HG03521 (cell line): ENCODE results near the gene IL1RAPL1.
"Not testable (repeated sequence)": the region's sequence is repeated elsewhere in the genome, so short reads cannot be mapped to it uniquely, and the experiment has no call there.

Experiments
- ATAC-seq: cut with Tn5 transposase; IDR thresholded peaks from one replicate; pipeline ENCODE4 v1.9.1; 2021; ENCODE audit warnings: mild to moderate bottlenecking, moderate library complexity; ENCODE audit not compliant: unreplicated experiment

Gene IL1RAPL1

GRCh38 chrX:29083823-29084222 is 496.6 kb downstream of the IL1RAPL1 start:
- ATAC-seq: no peak

DNA sequence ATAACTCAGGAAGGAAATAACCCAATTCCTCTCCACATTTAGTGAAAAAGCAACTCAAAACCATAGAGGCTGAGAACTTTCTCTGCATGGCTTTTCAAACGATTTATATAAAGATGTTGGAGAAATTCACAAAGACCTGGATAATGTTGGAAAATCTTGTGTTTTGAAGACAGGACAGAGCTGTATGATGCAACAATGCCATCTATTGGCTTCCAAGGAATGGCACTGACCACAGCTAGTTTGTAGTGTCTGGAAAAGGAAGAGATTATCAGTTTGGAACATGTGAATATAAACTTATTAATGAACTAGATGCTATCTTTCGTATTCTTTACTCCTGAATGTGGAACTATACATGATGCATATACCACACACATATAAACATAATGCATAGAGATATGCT is 503.6 kb downstream of the IL1RAPL1 start:
- no peak for ATAC-seq

GRCh38 chrX:29107231-29107630 is 520.0 kb downstream of the IL1RAPL1 start:
- ATAC-seq: no peak

- ATAC-seq: no peak
Observed at GRCh38 chrX:29110041-29110440, 522.8 kb downstream of the IL1RAPL1 start.

DNA sequence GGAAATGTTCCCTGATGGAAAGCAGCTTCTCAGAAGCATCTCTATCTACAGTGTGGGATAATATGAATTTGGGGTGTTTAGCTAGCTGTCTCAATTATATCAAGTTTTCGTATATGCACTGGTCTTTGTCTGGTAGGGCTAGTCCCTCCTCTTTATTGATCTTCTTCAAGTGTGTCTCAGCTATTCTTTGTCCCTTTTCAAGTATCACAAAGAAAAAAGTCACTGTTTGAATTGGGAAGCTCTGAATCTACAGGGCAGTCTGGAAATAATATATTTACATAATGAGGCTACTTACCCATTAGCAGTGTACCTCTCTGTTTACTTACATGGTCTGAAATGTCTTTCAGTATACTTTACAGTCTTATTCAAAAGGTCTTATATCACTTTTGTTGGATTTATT is 526.0 kb downstream of the IL1RAPL1 start:
- ATAC-seq: no peak

DNA sequence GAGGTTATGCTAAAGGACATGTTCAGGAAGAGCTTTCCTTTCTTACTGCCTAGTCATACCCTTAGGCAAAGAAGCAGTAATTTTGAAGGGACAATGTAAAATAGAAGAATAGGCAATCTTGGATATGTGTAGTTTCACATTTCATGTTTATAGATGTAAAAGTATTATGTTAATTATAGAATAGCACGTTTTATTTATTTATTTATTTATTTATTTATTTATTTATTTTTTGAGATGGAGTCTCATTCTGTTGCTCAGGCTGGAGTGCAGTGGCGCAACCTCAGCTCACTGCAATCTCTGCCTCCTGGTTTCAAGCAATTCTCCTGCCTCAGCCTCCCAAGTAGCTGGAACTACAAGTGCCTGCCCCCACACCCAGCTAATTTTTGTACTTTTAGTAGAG is 535.6 kb downstream of the IL1RAPL1 start:
- ATAC-seq: not testable (repeated sequence)

- no peak for ATAC-seq
Observed at GRCh38 chrX:29130905-29131304, 543.7 kb downstream of the IL1RAPL1 start.

GRCh38 chrX:29136904-29137303 is 549.7 kb downstream of the IL1RAPL1 start:
- ATAC-seq: no peak

DNA sequence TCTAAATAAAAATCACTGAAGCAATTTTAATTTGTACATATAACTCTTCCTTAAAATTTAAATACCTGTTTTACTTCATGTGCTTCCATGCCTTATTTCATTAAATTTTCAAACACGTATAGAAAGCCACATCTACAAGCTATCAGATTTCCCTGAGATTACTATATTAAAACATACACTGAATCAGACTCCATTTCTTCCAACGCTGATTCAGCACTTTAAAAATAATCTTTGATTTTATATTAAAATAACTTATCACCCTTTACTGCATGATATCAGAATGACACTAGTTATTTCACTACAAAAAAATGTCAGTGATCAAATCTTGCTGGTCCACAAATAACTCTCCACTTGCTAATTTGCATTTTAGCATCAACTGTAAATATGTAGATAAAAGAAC is 550.8 kb downstream of the IL1RAPL1 start:
- no peak for ATAC-seq

DNA sequence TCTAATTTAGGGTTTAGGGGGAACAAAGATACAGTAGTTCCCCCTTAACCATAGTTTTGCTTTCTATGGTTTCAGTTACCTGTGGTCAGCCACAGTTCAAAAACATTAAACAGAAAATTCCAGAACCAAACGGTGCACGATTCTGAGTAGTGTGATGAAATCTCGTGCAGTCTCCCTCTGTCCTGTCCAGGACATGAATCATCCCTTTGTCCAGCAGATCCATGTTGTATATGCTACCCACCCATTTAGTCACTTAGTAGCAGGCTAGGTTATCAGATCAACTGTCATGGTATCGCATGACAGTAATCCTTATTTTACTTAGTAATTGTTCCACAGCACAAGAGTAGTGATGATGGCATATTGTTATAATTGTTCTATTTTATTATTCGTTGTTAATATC is 556.1 kb downstream of the IL1RAPL1 start:
- ATAC-seq: no peak

DNA sequence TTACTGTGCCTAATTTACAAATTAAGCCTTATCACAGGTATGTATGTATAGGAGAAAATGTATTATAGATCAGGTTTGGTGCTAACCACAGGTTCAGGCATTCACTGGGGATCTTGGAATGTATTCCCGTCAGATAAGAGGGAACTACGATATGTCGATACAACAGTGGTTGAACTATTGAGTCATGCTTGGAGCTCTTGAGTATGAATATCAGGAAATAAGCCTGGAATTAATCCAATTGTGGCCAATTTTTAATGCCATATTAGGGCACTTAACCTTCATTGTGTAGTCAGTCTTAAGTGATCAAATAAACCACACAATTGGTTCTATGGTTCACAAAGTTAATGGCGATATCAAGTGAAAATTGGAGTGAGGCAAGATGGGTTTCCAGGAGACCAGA is 556.5 kb downstream of the IL1RAPL1 start:
- ATAC-seq: no peak

- no peak for ATAC-seq
Observed at GRCh38 chrX:29145316-29145715, 558.1 kb downstream of the IL1RAPL1 start.

DNA sequence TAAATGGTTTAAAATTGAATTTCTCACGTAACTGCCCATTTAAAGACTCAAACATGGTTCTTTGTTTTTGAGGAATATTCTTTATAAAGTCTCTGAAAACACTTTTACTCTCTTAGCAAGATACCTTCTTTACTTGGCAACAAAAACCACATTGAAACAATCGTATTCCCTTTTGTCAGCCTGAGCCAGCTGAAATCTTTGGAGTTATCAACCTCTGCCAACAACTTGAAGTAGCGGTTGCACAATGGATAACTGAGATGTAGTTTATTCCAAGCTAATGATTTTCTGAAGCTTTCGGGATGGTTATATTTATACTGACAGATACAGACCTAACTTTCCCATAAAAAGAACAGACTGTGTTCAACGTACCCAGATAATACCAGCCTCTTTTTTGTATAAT is 561.3 kb downstream of the IL1RAPL1 start:
- no peak for ATAC-seq

- ATAC-seq: no peak
Observed at GRCh38 chrX:29155286-29155685, 568.0 kb downstream of the IL1RAPL1 start.

GRCh38 chrX:29172880-29173279 is 585.6 kb downstream of the IL1RAPL1 start:
- no peak for ATAC-seq

DNA sequence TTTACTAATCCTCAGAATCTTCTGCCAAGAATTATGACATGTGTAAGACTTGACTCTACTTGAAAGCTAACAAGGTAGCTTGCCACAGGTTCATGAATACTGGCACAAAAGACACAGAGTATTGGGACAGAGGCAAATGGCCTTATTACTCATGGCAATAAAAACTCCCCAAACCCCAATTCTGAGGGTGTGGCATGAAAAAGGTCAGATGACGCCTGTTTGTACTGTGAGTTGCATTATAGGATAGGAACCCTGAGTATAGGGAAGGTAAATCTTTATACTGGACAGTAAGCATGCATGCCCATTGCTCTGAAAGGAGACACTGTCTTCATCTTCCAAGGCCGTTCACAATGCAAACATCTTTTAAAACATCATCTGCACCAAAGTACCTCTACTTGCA is 600.0 kb downstream of the IL1RAPL1 start:
- ATAC-seq: no peak

GRCh38 chrX:29196501-29196900 is 609.3 kb downstream of the IL1RAPL1 start:
- ATAC-seq: no peak

DNA sequence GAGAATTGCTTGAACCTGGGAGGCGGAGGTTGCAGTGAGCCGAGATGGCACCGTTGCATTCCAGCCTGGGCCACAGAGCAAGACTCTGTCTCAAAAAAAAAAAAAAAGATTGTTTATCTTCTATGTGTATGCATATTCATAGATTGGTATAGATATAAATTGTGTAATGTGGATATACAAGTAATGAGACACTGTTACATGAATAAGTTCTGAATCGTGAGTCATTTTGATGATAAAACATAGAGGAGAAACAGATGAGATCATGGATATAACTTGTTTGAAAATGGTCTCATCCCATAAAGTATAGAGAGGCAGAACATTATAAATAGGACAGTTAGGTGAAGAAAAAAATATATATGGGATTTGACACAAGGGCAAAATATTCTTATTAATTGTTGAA is 628.0 kb downstream of the IL1RAPL1 start:
- ATAC-seq: no peak

DNA sequence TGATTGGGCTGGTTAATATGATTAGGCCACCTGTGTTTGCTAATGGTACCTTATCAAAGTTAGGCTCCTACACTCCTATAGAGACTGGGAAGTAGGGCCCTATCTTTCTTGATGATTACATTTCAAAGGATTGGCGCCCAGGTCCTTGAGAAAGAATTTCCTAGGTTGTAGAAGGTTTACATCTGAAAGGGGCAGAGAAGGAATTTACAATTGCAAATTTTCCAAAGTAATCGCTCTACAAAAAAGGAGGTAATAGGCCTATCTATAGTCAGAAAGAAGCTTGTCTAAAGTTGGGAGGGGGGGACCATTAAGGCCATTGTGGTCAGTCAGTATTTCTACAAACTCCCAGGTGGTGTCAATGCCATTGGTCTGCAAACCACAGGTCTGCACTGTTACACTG is 638.4 kb downstream of the IL1RAPL1 start:
- ATAC-seq: no peak

DNA sequence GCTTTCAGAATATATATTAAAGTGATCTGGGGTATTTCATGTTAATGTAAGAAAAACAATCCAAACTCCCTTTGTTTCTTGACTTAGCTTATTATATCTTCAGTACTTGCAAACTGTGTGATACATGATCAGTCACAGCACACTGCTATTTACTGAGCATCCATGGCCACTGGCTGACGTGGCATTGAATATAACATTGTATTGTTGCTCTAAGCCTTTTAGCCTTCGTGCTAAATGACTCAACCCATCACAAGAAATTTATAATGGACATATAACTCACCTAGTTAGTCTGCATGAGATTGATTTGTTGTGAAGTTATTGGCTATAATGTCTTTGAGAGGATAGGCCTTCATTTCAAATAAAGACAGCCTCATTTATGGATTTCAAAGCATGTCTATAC is 642.6 kb downstream of the IL1RAPL1 start:
- no peak for ATAC-seq

DNA sequence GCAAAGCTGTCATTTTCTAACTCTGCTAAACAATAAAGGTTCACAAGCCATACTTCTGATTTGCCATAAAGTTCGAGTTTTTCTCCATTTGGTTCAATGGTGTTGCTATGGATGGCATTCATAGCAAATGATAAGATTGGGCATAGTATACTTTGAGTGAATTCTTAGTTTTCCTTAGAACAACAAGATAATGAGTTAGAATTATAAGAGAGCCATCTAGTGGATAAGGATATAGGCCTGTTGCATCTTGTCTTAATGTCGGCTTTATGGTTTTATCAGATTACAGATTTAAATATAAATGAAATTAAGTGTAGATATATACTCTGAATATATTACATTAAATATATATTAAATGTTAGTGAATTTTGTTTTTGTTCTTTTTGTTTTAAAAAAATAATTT is 644.6 kb downstream of the IL1RAPL1 start:
- no peak for ATAC-seq

DNA sequence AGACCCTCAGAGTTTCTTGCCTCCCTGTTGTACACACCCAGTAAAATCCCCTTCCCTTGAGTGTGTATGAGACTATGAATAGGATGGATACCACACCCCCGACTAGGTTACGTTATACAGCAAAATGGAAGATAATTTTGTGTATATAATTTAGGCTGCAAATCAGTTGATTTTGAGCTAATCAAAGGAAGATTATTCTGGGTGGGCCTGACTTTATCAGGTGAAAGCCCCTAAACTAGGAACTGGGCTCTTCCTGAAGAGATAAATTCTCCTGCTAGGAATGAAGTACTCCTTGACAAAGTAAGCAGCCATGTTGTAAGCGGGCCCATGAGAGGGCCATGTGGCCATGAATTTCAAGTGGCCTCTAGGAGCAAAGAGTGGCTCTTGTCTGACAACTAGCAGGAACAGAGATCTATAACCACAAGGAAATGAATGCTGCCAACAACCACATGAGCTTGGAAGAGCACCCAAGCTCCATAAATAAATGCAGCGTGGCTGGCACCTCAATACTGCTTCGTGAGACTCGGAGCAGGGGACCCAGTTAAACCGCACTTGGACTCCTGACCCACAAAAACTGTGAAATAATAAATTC is 646.4 kb downstream of the IL1RAPL1 start:
- ATAC-seq: no peak

DNA sequence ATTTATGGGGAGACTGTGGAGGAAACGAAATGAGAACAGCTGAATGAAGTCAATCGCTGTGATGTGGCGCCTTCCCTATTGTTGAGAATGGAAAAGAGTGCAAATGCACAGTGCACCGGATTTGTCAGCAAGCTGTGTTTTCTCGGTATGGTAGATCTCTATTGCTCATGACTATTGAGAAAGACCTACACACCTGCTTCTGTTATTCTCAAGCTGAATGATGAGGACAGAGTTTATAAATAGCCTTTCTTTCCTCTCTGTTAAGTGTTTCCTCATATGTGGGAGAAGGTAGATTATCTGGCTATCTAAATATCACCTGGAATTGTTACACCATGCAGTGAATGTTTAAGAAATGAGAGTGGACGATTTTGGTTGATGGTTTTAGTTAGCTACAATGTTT is 650.7 kb downstream of the IL1RAPL1 start:
- no peak for ATAC-seq

DNA sequence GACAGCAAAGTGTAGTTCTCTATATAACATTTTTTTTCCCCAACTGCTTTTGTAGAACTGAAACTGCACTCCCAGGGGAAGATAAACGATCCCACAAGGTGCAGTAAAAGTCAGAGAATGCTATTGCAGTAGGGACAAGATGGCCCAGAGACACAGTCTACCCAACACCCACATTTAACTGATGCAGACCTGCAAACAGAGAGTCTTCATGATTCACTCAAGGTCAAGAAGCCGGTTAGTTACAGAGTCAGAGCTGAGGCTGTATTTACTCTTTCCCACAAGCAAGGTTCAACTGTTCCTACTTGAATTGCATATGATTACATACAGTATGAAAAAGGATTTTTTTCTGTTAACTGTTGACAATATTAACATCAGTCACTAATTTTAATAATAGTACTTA is 654.6 kb downstream of the IL1RAPL1 start:
- ATAC-seq: no peak
